GM19099 (cell line): Measurements from ENCODE around the gene KRT35.

Source experiments
- POLR2A ChIP-seq: IDR thresholded peaks from 3 replicates; pipeline ENCODE4 v1.6.1; 2011; ENCODE audit warnings: low read depth; ENCODE audit not compliant: insufficient read length; ENCODE audit errors: extremely low read depth

Gene KRT35

GRCh38 chr17:41463746-41464145 lies 17.2 kb downstream of the KRT35 start:
- no peak for TF ChIP-seq POLR2A

- TF ChIP-seq POLR2A: no peak
These were observed 18.2 kb downstream of the KRT35 start for GRCh38 chr17:41462705-41463104.

GRCh38 chr17:41457676-41458075 lies 23.3 kb downstream of the KRT35 start:
- no peak for TF ChIP-seq POLR2A

GRCh38 chr17:41456204-41456603 lies 24.7 kb downstream of the KRT35 start:
- TF ChIP-seq POLR2A: no peak

GRCh38 chr17:41455236-41455635 lies 25.7 kb downstream of the KRT35 start:
- no peak for TF ChIP-seq POLR2A

- no peak for TF ChIP-seq POLR2A
These were observed 27.9 kb downstream of the KRT35 start for GRCh38 chr17:41453066-41453465.

GRCh38 chr17:41452281-41452680 lies 28.7 kb downstream of the KRT35 start:
- TF ChIP-seq POLR2A: no peak

- no peak for TF ChIP-seq POLR2A
These were observed 29.7 kb downstream of the KRT35 start for GRCh38 chr17:41451154-41451728.

GRCh38 chr17:41449008-41449407 lies 31.9 kb downstream of the KRT35 start:
- no peak for TF ChIP-seq POLR2A

- TF ChIP-seq POLR2A: no peak
These were observed 32.4 kb downstream of the KRT35 start for GRCh38 chr17:41448506-41448905.

GRCh38 chr17:41446806-41447205 lies 34.1 kb downstream of the KRT35 start:
- TF ChIP-seq POLR2A: no peak

- TF ChIP-seq POLR2A: no peak
These were observed 36.3 kb downstream of the KRT35 start for GRCh38 chr17:41444640-41445039.

GRCh38 chr17:41444186-41444585 lies 36.8 kb downstream of the KRT35 start:
- no peak for TF ChIP-seq POLR2A

GRCh38 chr17:41442739-41443138 lies 38.2 kb downstream of the KRT35 start:
- TF ChIP-seq POLR2A: no peak

GRCh38 chr17:41440531-41441033 lies 40.4 kb downstream of the KRT35 start, which contains the start of gene KRT38:
TSS of gene KRT38 (minus strand) at chr17:41440983. CDS start at chr17:41440921, 62 bp downstream.
- no peak for TF ChIP-seq POLR2A

- no peak for TF ChIP-seq POLR2A
These were observed 41.6 kb downstream of the KRT35 start for GRCh38 chr17:41439375-41439774.

GRCh38 chr17:41437769-41438168 lies 43.2 kb downstream of the KRT35 start:
- TF ChIP-seq POLR2A: no peak
